Neural cell (in vitro differentiated cells): ENCODE data around the gene KIZ.

Experiments
- CTCF ChIP-seq: fragments of 450-650 bp; IDR thresholded peaks from 2 replicates; pipeline ENCODE4 v1.5.1; 2014; ENCODE audit warnings: antibody characterized with exemption, mild to moderate bottlenecking, moderate library complexity; ENCODE audit not compliant: poor library complexity, severe bottlenecking
- EP300 ChIP-seq: fragments of 450-650 bp; conservative IDR thresholded peaks from 2 replicates; pipeline ENCODE4 v1.6.1; 2014; ENCODE audit warnings: antibody characterized with exemption, mild to moderate bottlenecking, moderate library complexity; ENCODE audit not compliant: poor library complexity, severe bottlenecking
- EZH2 ChIP-seq: fragments of 200-600, 300-800 bp; shearing (Covaris generic), sonication (generic); IDR thresholded peaks from 2 replicates; pipeline ENCODE4 v1.6.1; 2014; ENCODE audit warnings: antibody characterized with exemption, low read length, borderline replicate concordance, mild to moderate bottlenecking; ENCODE audit not compliant: insufficient read depth, poor library complexity, severe bottlenecking
- POLR2AphosphoS5 ChIP-seq: IDR thresholded peaks from 2 replicates; pipeline ENCODE4 v1.6.1; 2012
- TAF1 ChIP-seq: IDR thresholded peaks from 2 replicates; pipeline ENCODE4 v1.6.1; 2012; ENCODE audit warnings: low read depth

- no peak for TF ChIP-seq EZH2
- TF ChIP-seq CTCF = no peak
- no peak for TF ChIP-seq EP300
- no peak for TF ChIP-seq POLR2AphosphoS5
- no peak for TF ChIP-seq TAF1
Measured at GRCh38 chr20:21219686-21220085, 93.8 kb downstream of the KIZ start.
